CD4-positive, alpha-beta T cell treated with Interleukin-6 for 4 hours (primary cell): ENCODE measurements around the gene SETD7.

Experiments
- DNase-seq: peaks from one replicate; pipeline ENCODE4 v3.0.0-alpha.2; 2020; ENCODE audit warnings: mixed read lengths

The SETD7 gene

DNA sequence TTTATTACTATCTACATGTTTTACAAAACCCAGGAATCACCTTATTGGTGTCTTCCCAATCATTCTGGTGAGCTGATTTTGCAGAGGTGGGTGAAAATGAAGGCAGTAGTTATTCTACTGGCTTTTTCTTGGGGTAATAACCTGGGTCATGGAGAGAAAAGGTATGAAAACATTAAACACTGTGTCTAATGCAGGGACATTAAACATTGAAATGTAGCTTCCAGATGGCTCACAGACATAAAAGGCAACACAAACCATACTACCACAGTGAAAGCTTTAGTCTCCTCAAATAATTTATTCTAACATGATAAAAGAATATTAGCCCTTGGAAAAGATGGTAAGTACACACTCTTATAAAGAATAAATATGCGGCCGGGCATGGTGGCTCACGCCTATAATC is 8.0 kb downstream of the SETD7 start:
- DNase-seq = no peak

DNA sequence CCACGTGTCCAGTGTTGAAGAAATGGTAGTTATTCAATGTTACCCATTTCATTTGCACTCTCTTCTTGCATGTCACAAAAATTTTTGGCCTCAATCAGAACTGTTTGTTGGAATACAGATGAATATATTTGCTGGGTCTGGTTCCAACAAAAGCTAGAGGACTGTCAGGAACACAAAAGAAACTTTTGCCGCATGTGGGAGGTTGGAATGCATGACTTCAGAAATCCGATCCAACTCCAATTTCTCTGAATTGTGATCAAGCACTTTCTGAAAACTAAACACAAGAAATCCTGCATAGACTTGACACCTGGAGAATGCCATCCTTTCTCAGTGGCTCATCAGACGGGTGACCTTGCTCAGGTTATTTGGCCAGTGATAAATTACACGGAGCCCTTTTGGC is 15.4 kb downstream of the SETD7 start:
- DNase-seq = no peak

DNA sequence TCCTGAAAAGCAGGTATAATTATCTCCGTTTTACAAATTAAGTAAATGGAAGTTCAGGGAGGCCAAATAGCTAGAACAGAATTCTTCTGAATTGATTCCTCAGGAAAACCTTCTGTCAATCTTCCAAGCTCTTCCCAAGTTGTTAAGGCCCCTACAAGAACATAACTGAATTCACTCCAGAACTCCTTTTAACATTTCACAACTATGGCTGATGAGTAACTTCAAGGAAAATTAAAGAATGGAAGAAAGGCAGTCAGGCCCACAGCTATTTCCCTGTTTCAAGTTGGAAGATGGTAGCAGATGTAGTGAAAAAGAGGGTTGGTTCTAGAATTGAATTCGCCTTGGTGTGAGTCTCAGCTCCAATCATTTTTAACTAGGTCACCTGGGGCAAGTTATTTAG is 15.9 kb downstream of the SETD7 start:
- no peak for DNase-seq

DNA sequence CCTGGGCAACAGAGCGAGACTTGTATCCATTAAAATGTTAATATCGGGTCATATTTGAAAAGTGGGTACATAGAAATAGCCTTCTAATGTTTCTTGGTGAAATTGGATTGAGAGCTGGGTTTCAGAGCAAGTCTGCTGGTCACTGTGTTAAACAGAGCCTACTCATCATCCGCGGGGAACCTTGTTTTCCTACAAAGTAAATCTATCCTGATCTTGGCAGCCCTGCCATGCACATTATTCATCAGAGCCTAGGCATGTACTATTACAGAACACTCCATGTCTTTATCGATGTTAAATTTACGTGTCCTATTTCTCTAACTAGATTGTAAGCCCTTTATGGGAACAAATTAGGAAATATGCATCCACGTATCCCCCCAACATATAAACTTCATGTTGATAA is 18.7 kb downstream of the SETD7 start:
- DNase-seq = no peak

DNA sequence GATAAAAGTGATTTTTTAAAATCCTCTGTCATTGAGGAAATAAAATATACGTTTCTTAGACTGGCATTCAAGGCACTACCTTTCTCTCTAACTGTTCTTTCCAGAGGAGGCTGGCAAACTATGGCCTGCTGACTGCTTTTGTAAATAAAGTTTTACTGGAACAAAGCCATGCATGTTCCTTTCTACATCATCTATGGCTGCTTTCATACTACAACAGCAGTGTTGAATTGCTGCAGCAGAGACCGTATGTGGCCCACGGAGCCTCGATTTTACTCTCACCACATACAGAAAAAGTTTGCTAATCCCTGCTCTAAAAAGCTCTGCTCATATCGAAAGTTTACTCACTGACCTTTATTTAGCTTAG is 20.2 kb downstream of the SETD7 start:
- DNase-seq = no peak

DNA sequence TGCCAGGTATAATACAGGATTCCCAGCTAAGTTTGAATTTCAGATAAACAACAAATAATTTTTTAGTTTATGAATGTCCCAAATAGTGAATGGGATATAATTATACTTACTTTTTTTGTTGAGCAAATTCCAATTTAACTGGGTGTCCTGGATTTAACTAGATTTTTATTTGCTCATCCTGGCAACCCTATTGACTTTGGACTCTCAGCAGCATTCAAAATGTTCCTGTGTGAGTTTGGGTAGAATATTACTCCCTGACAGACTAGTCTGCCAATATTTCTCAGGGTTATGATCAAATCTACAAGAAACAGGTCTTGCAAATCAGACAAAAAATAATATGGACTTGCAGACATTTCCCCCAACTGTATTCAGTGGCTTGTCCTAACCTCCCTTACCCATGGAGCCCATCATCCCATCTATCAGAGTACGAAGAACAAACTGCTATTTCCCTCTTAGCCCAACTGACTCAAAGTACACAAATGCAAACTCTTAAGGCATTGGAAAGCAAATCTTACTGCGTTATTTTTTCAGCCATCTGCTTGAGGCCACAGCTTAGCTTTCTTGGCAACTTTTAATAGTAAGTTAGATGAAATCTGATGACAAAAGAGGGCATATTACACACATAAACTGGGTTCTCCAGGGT is 20.7 kb downstream of the SETD7 start:
- DNase-seq = no peak

DNA sequence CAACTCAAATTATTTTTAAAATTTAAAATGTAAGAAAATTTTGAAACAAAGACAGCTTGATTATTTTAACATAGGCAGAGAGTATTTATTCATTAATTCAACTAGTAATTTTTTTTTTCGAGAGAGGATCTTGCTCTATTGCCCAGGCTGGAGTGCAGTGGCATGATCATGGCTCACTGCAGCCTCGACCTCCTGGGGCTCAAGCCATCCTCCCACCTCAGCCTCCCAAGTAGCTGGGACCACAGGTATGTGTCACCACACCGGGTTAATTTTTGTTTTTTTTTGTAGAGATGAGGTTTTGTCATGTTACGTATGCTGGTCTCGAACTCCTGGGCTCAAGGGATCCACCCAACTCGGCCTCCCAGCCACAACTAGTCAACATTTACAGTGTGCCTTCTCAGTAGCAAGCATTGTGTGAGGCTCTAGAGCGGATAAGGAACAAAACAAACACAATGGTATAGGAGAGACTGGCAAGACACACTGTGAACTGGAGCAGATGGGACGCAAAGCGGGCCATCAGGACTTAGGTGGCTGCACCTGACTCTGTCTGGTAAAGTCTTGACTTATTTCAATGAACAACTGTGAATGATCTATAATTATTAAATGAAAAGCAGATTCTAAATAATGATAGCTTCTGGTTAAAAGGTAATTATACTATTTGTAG is 21.6 kb downstream of the SETD7 start:
- DNase-seq = no peak

DNA sequence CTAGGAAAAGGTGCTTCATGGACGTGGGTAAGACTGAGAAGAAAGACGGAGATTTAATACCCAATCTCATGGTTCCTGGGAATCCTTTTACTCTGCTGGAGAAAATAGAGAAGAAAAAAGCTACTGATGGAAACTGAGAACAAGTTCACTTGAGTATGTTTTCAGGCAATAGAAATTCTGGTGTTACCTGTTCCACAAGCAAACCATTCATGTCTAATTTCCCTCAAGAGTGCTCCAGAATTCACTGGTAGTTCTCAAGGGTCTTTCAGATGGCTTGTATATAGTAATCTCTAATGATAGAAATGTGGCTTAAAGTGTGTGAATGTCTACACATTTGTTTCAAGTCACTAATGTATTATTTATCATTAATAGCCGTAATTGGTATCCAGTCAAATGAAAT is 22.5 kb downstream of the SETD7 start:
- no peak for DNase-seq

DNA sequence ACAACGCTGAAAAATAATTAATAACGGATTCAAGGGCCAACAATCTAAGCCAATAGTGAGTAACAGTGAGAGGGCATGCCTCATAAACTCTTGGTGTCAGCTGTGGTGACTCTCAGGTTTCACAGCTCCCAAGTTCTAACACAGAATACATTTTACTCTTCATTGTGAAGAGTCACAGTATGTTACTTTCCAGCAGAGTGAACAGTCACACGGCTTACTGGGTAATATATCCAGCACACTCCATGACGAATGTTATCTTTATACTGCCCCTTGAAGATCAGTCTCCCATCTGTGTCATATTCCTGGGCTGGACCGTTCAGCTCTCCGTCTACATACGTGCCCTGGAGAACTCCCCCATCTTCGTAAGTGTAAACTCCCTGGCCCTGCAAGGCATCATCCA is 23.1 kb downstream of the SETD7 start:
- DNase-seq = no peak

DNA sequence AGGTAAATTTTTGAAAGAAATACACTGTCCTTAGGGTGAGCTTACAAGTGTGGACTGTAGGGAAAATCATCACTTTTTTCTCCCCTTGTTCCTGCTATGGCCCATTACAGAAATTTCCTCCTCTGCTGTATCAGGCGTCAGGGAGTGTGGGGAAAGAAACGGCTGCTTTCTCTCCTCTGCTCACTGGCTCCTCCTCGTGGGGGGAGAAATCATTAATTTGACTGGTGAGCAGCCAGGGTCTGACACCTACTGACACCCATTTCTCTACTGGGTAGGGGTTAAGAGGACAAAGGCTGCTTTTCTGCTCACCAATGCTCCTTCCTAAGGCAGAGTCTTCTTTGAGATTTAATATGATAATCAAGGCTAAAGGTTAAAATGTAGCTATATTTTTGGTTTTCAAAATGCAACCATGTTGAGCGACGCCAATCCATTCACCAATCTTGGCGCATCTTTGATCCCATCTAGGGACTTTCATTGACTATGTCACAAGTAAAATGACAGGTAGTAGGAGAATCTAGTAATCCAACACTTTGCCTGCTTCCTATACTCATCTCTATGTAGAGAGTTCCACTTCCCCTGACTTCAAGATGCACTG is 25.1 kb downstream of the SETD7 start:
- DNase-seq = peak; percentile 66

DNA sequence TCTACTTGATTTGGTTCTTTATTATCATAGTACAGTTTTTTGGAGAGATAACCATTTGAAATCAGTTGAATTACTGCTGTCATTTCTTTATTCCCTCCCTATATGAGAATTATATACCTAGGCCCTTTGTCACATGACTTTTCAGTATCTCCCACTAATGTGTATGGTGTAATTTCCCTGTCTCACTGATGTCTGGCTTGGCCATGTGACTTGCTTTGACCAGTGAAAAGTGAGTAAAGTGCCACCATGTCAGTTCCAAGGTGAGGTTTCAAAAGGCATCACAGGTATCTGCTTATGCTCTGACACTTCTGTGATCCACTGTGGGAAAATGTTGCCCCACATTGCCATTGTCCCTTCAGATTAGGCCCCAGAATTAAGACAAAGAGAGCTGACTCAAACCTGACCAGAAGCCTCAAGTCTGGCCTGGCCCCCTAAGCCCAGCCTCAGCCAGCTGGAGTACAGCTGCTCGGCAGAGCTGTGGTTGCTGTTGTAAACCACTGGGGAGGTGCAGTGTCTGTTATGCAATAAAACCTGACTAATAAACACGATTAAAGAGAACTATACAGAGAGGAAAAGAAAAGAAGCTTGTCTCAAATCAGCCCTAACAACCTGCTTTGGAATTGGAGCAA is 27.5 kb downstream of the SETD7 start:
- no peak for DNase-seq

DNA sequence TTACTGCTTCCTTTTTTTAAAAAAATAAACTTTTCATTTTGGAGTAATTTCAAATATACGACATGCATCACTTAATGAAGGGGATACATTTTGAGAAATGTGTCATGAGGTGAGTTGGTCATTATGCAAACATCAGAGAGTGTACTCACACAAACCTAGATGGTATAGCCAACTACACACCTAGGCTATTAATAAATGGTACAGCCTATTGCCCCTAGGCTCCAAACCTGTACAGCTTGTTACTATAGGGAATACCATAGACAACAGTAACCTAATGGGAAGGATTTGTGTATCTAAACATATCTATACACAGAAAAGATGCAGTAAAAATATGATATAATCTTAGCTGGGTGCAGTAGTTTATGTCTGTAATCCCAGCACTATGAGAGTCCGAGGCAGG is 29.1 kb downstream of the SETD7 start:
- DNase-seq = no peak

DNA sequence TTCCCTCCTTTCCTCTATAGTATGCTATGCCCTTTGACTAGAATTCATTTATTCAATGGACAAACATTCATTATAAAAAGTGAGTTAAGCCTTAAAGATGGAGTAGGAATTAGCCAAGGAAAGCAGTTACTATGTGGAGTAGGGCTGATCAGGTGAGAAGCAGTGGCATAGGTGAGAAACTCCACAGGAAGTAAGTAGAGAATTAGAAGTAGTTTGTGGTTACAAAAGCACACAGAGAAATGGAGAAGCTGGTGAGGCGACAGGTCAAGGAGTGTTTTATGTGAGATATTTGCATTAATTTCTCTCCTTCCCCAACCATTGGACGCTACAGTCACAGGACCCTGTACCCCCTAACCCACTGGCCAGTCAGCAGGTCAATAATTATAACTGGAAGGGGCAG is 30.6 kb downstream of the SETD7 start:
- no peak for DNase-seq

DNA sequence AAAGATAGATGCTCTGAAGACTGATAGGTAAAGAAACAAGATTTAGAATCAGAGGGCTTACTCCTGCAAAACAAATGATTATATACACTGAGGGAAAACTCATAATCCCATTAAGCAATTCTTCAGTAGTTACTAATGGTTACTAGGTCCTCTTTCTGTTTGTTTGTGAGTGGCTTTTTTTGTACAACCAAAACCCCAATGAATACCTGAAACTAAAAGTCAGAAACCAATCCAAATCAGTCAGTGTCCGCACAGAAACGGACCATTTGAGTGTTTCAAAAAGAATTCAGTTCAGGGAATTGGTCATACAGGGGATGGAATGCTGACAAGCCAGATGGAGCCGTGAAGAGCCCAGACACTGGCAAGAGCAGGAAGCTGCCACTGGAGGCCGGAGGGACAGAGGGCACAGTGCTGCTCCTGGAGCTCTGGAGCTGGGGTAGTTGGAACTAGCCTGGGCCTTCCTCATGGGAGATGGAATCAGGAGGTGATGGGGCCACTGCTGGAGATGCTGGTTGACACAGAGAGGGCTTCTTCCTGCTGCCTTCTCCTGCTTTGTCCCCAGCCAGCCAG is 31.9 kb downstream of the SETD7 start:
- no peak for DNase-seq

DNA sequence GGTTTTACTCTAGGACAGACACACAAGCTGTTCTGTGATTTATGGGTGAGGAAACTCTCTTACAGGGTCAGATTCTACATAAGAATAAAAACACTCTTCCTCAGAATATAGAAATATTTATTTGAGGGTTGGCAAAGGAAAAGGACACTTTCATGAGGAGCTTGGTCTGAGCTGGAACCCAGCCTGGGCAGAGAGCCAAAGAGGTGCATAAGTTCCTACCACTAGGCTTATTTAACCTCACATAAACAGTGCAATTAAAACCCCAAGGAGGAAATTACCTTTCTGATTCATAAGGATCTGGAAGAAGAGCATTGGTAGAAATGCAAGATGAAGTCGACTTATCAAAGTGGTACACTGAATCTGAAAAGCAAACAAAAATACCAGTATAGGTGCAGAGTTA is 32.9 kb downstream of the SETD7 start:
- DNase-seq = no peak

DNA sequence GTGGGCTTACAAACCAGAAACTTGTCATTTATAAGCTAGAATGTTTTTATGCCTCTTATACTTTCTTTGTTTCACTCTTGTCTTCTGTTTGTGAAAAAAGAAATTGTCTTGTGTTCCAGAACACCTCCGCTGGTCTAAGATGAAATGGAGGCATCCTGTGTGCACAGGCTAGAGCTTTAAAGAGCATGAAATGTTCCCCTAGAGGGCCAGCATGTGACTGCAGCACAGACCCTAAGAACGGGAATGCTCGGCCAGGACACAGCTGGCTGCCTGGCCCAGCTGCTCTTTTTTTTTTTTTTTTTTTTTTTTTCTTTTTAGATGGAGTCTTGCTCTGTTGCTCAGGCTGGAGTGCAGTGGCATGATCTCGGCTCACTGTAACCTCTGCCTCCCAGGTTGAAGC is 33.6 kb downstream of the SETD7 start:
- no peak for DNase-seq

DNA sequence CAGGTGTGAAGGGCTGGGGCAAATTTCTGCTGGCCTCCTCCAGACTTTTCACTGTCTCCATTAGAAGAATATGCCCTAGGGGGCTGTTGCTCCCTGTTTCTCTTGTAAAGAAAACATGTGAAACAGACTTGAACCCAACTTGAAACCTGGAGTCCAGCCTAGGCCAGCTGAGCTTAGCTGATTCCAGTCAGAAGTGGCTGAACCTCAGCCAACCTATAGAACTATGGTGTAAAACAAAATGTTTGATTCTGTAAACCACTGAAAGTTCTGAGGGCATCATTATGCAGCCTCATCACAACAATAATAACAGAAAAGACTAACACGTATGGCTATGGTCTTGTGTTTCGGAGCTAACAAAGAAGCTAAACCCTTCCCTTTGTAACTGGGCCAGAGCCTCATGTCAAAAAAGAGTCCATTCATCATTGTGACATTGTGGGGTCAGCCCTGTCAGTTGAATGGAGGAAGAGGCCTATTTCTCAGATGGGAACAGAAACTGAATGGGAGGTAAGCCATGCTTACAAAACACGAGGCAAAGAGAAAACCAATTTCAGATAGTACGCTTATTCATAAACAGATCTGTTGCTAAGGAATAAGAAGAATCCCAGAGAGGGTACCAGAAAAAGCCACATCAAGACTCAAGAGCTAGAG is 34.1 kb downstream of the SETD7 start:
- DNase-seq = no peak

DNA sequence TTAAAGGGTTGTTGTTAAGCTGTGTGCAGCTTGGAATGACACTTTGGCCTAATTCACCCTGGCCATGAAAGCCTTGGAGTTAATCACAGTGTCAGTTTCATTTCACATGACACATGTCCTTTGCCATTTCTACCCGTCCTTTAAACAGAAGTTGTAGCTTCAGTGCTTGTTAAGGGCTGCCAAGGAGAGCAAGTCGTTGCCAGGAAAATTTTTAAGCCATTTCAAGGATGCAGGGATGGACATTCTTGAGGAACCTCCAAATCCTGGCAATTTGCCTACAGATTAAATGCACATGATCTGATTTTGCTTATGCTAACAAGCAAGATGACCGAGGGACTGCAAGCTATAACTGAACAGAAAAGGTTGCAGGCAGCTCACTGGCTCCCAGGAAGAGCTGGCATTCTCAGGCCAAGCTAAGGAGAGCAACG is 40.5 kb downstream of the SETD7 start:
- DNase-seq = no peak

DNA sequence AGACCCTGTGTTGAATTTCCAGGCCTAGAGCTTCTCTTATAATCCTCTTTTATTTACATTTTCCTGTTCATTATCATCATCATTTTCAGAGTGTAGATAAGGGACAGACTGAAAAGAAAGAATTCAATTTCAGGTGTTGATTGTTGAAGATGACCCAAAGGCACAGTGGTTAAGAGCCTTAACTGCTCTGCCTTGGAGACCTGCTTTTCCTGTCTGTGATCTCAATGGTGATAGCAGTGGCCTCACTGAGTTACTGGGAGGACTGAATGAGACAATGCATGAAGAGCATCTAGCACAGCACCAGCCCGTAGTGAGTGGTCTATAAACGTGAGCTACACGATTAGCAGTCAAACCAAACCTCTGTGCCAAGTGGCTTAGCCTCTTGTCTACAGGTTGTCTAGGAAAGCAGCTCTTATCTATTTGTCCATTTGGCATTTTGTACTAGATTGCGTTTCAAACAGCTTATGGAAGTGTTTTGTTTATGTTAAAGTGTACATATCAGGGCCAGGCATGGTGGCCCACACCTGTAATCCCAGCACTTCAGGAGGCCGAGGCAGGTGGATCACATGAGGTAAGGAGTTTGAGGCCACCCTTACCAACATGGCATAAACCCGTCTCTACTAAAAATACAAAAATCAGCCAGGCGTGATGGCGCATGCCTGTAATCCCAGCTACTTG is 41.5 kb downstream of the SETD7 start:
- DNase-seq = no peak

DNA sequence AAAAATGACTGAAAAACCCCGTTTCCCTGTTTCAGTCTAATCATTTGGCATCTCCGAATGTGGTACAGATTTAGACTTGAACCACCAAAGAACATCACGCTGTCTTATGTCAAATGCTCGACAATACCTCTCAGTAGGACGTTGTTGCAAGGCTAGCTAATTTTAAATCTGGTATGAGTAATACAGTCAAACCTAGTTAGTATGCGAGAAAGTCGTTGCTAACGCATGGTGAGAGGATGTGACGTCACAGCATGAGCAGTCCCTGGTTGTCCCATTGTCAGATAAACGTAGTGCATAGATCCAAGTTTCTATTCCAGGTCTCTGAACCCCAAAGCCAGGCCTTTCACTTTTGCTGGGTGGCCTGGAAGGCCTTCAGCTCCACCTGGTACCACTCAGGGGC is 44.7 kb downstream of the SETD7 start:
- peak; percentile 4 for DNase-seq

DNA sequence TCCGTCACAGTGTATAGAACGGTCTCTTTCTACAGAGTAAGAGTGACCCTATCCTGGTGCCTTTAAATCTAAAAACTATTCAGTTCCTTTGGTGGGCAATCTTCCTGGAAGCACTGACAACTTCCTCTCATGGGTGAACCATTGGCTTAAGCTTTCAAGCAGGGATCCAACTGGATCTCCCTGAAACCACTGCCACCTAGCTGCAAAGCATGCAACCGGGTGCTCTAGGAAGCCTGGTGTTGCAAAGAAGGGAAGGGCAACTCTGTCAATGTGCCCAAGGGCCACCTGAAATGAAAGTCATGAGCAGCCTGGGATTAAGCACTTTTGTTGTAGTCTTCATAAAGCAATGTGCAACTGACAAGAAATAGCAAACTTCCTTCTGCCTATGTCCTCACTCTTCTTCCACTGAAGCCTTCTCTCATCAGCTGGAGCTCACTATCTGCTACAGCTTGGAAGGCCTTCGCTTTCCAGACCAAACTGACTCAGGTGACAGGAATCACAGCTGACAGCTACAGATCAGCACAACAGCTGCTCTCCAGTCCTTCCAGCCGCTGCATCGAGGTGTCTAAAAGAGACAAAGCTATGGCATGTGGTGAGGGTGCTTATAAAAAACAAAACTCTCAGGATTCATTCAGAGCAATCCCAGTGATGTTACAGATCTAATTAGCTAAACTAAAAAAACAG is 46.1 kb downstream of the SETD7 start:
- DNase-seq = peak; percentile 8

DNA sequence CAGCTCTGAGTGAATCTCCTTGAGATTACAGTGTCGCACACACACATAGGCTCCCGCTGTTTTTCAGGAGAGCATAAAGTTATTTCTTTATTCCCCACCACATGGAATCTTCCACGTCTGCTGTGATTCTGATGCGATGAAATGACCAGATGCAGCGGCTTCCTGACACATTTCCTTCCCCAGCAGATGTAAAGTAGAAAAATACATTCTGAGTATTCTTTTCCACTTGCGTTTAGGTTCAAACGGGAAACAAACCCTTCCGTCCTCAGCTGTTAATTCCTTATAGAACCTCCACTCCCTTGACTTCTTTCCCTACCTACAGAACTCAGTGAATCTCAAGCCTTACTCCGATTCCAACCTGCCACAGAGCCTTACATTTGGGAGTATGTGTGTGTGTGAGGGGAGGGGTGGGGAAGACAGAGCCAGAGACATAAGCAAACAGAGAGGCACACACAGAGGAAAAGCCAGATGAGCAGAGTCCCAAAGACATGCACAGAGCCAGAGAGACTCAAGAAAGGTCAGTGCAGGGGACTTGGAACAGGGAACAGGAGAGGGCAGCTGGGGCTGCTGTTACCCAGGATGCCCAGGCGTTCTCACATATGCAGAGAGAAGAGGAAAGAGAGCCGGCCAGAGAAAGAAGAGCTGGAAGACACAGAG is 47.3 kb downstream of the SETD7 start:
- no peak for DNase-seq
